Smooth muscle cell of bladder (primary cell): Measurements from ENCODE around the gene NUP54. TPM values are rescaled to one million over a fixed set of nuclear protein-coding genes. Genes with fewer than 3 reads are reported as not detected.

ENCODE experiments used
- total RNA-seq: library from RNA; depleted of rRNA; stranded (reverse); fragments of >200 nt; gene quantifications from 2 replicates; pipeline ENCODE4 v1.2.3, GENCODE V29; 2014

Gene NUP54
- 44.4 and 57.5 TPM in 2 replicates for total RNA-seq

GRCh38 chr4:76148142-76148865 lies at the start of gene NUP54:
Gene NUP54, minus strand, starts transcription at chr4:76148397. Its CDS starts 23 bp downstream, at chr4:76148374.

GRCh38 chr4:76074468-76074867 lies 73.7 kb downstream of the NUP54 start, which contains the start of gene ART3:
Gene ART3, plus strand, starts transcription at chr4:76074709. Its CDS starts 1,181 bp downstream, at chr4:76075890.

Other genes starting within 250 kb of the NUP54 start
- gene PPEF2, start 245.9 kb downstream of the NUP54 start, total RNA-seq = not detected in 2 replicates
- 33.0 and 41.0 TPM in 2 replicates for gene NAAA, start 207.4 kb downstream of the NUP54 start, total RNA-seq
- gene SDAD1, start 157.5 kb downstream of the NUP54 start, total RNA-seq = 21.0 and 26.6 TPM in 2 replicates
- gene CXCL9, start 140.9 kb downstream of the NUP54 start, total RNA-seq = under 0.01 TPM in 1 of 2 replicates, not detected in the other
- gene CXCL10, start 124.9 kb downstream of the NUP54 start, total RNA-seq = 0.09 and 0.28 TPM in 2 replicates
- gene CXCL11, start 112.3 kb downstream of the NUP54 start, total RNA-seq = 0.14 TPM in 1 of 2 replicates, not detected in the other
- 0.09 and 0.28 TPM in 2 replicates for gene ART3, start 73.7 kb downstream of the NUP54 start, total RNA-seq
- gene SCARB2, start 65.4 kb upstream of the NUP54 start, total RNA-seq = 315 and 349 TPM in 2 replicates
- gene FAM47E, start 103.3 kb upstream of the NUP54 start, total RNA-seq = 0.28 and 1.4 TPM in 2 replicates
- gene STBD1, start 158.3 kb upstream of the NUP54 start, total RNA-seq = 7.0 and 10.9 TPM in 2 replicates